Epithelial cell of prostate (primary cell): ENCODE data around the gene PRELID2.
A peak's percentile ranks its signal among the peaks of the same experiment; 100 is the strongest.
"Not testable (repeated sequence)": the region's sequence is repeated elsewhere in the genome, so short reads cannot be mapped to it uniquely, and the experiment has no call there.

ENCODE experiments used
- DNase-seq: peaks from one replicate; pipeline ENCODE4 v3.0.0-alpha.2; 2011; ENCODE audit warnings: low read depth, low spot score
- H3K27ac ChIP-seq: fragments of 450-650 bp; 2 replicates; pipeline ENCODE4 v1.5.1; 2017; ENCODE audit warnings: mild to moderate bottlenecking

PRELID2 gene

GRCh38 chr5:145841299-145841698, 6.2 kb upstream of the PRELID2 start:
- no peak for DNase-seq
- no peak overlapping the region for H3K27ac ChIP-seq

- DNase-seq = no peak
- H3K27ac ChIP-seq = no peak overlapping the region
Measured at GRCh38 chr5:145840458-145841132, 5.5 kb upstream of the PRELID2 start.

GRCh38 chr5:145838276-145838675, 3.1 kb upstream of the PRELID2 start:
- H3K27ac ChIP-seq = no peak overlapping the region
- DNase-seq = no peak

- not testable (repeated sequence) for H3K27ac ChIP-seq
Measured at GRCh38 chr5:145836241-145836640, 1.1 kb upstream of the PRELID2 start.

GRCh38 chr5:145835848-145836239, 702 bp upstream of the PRELID2 start:
- H3K27ac ChIP-seq = peak overlapping the region; percentile 50
- no peak for DNase-seq

More at GRCh38 chr5:145836241-145836640, 1.1 kb upstream of the PRELID2 start:
- DNase-seq = not testable (repeated sequence)

GRCh38 chr5:145834554-145834916, 607 bp downstream of the PRELID2 start:
- no peak overlapping the region for H3K27ac ChIP-seq
- DNase-seq = no peak

- no peak for DNase-seq
- no peak overlapping the region for H3K27ac ChIP-seq
Measured at GRCh38 chr5:145833631-145834200, 1.4 kb downstream of the PRELID2 start.

GRCh38 chr5:145830594-145830993, 4.5 kb downstream of the PRELID2 start:
- H3K27ac ChIP-seq = no peak overlapping the region
- DNase-seq = no peak

- no peak for DNase-seq
- no peak overlapping the region for H3K27ac ChIP-seq
Measured at GRCh38 chr5:145829708-145830361, 5.3 kb downstream of the PRELID2 start.

GRCh38 chr5:145826895-145827674, 8.1 kb downstream of the PRELID2 start:
- no peak overlapping the region for H3K27ac ChIP-seq
- no peak for DNase-seq

- H3K27ac ChIP-seq = no peak overlapping the region
- DNase-seq = no peak
Measured at GRCh38 chr5:145825751-145826180, 9.4 kb downstream of the PRELID2 start.

GRCh38 chr5:145824040-145824439, 11.1 kb downstream of the PRELID2 start:
- H3K27ac ChIP-seq = no peak overlapping the region
- DNase-seq = no peak

- DNase-seq = no peak
- no peak overlapping the region for H3K27ac ChIP-seq
Measured at GRCh38 chr5:145818604-145819003, 16.5 kb downstream of the PRELID2 start.

- DNase-seq = no peak
- no peak overlapping the region for H3K27ac ChIP-seq
Measured at GRCh38 chr5:145812877-145813276, 22.3 kb downstream of the PRELID2 start.

GRCh38 chr5:145811834-145812625, 23.1 kb downstream of the PRELID2 start:
- no peak overlapping the region for H3K27ac ChIP-seq
- no peak for DNase-seq

GRCh38 chr5:145806923-145807322, 28.2 kb downstream of the PRELID2 start:
- no peak overlapping the region for H3K27ac ChIP-seq
- DNase-seq = no peak

- no peak for DNase-seq
Measured at GRCh38 chr5:145805819-145806218, 29.3 kb downstream of the PRELID2 start.

GRCh38 chr5:145804701-145805100, 30.4 kb downstream of the PRELID2 start:
- no peak overlapping the region for H3K27ac ChIP-seq
- DNase-seq = no peak

More at GRCh38 chr5:145805819-145806218, 29.3 kb downstream of the PRELID2 start:
- no peak overlapping the region for H3K27ac ChIP-seq

GRCh38 chr5:145803112-145804004, 31.8 kb downstream of the PRELID2 start:
- no peak for DNase-seq

More at GRCh38 chr5:145803112-145804004, 31.8 kb downstream of the PRELID2 start:
- no peak overlapping the region for H3K27ac ChIP-seq
